MCF 10A (cell line): ENCODE data around the gene UHRF1. TPM values are rescaled to one million over a fixed set of nuclear protein-coding genes. Genes with fewer than 3 reads are reported as not detected.
"Not testable (repeated sequence)": the region's sequence is repeated elsewhere in the genome, so short reads cannot be mapped to it uniquely, and the experiment has no call there.

ENCODE experiments used
- BruUV-seq: library from RNA; stranded (reverse); fragments of 400-500 nt; replicated peaks from 2 replicates; lab custom pipeline; 2021; lab: Mats Ljungman, UMichigan
- CTCF ChIA-PET: fragments of 300-600 bp; sonication (Branson Sonifier 250); formaldehyde crosslinking; extraction: SDS; loops from one replicate; lab custom pipeline; 2021; ENCODE audit warnings: antibody characterized with exemption, inconsistent platforms; lab: Yijun Ruan, JAX
- POLR2A ChIA-PET: fragments of 300-600, 350-650 bp; sonication (Branson Sonifier 250); formaldehyde crosslinking; extraction: SDS; loops from one replicate; lab custom pipeline; 2020; ENCODE audit warnings: antibody characterized with exemption, inconsistent platforms; lab: Yijun Ruan, JAX
- DNase-seq: peaks from one replicate; pipeline ENCODE4 v3.0.0-alpha.2; 2018; ENCODE audit not compliant: unreplicated experiment
- H3K27ac Mint-ChIP-seq: one replicate; pipeline ENCODE4 v1.8.0; 2022; ENCODE audit warnings: mild to moderate bottlenecking, low read depth, mixed read lengths; ENCODE audit not compliant: unreplicated experiment
- H3K27me3 Mint-ChIP-seq: one replicate; pipeline ENCODE4 v1.8.0; 2022; ENCODE audit warnings: mixed read lengths; ENCODE audit not compliant: insufficient read depth, unreplicated experiment
- H3K36me3 Mint-ChIP-seq: one replicate; pipeline ENCODE4 v1.8.0; 2022; ENCODE audit warnings: mild to moderate bottlenecking, moderate library complexity, mixed read lengths; ENCODE audit not compliant: insufficient read depth, unreplicated experiment
- H3K4me1 Mint-ChIP-seq: one replicate; pipeline ENCODE4 v1.8.0; 2022; ENCODE audit warnings: mixed read lengths; ENCODE audit not compliant: insufficient read depth, unreplicated experiment
- H3K4me3 Mint-ChIP-seq: one replicate; pipeline ENCODE4 v1.8.0; 2022; ENCODE audit warnings: mild to moderate bottlenecking, moderate library complexity, mixed read lengths; ENCODE audit not compliant: unreplicated experiment
- H3K9me3 Mint-ChIP-seq: one replicate; pipeline ENCODE4 v1.8.0; 2022; ENCODE audit warnings: mixed read lengths; ENCODE audit not compliant: unreplicated experiment
- CTCF ChIP-seq: fragments of 200-600 bp; IDR thresholded peaks from one replicate; pipeline ENCODE4 v1.8.0; 2022; ENCODE audit warnings: antibody characterized with exemption, mild to moderate bottlenecking; ENCODE audit not compliant: unreplicated experiment
- intact Hi-C: fragments of 100-400 bp; cut with micrococcal nuclease; formaldehyde crosslinking; loops from 2 replicates; pipeline ENCODE4 v1.14.1; 2022
- total RNA-seq: library from RNA; stranded (reverse); gene quantifications from 2 replicates; pipeline ENCODE4 v1.2.3, GENCODE V29; 2022

UHRF1 gene
- total RNA-seq, 1 experiment from 2014 or later, result 16.0 TPM

DNA sequence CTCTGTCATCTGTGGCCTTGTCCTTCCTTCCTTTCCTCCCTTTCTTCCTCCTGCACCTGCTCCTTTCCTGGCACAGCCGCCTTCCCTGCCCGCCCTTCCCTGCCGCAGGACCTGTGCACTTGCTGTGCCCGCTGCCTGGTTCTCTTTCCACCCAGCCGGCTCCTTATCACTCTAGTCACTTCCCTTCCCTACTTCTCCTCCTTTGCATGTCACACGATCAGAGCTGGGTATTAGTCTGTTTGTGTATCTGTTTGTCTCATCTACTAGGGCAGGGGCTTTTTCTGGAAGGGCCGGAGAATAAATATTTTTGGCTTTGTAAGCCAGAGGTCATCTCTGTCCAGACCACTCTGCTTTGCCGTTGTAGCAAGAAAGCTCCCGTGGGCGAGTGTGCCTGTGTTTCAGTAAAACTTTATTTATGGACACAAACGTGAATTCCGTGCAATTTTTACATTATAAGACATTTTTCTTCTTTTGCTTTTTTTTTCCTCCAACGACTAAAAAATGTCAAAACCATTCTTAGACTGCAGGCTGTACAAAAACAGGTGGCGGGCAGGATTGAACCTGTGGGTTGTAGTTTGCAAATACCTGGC is 65.7 kb downstream of the UHRF1 start:
- Mint-ChIP-seq H3K9me3 (no peaks in the 10 kb centered on the region), H3K27ac (peak overlapping the region; percentile 61), H3K4me3 (no peak overlapping the region), H3K4me1 (peaks cover 48% of the 10 kb centered on the region), H3K36me3 (peaks cover 47% of the 10 kb centered on the region), H3K27me3 (no peaks in the 10 kb centered on the region)
- no peak for TF ChIP-seq CTCF
- DNase-seq, result no peak
- BruUV-seq, result no TSS peak
- POLR2A ChIA-PET, result interaction anchor here (0.6 to 1.5 kb wide), 4 partner anchors 10 to 487 kb away, joined by 3 to 4 read pairs (median 4); partner anchors contain the start of gene FEM1A
- CTCF ChIA-PET, result interaction anchor here (0.6 kb wide), 2 partner anchors 174 to 570 kb away, joined by 3 read pairs; no protein-coding TSS in a partner anchor
- intact Hi-C loops, result loop anchor here (5.0 kb wide), 1 partner anchor 63 kb away; no protein-coding TSS in a partner anchor

GRCh38 chr19:4975601-4976000 is 66.3 kb downstream of the UHRF1 start:
- DNase-seq, intact Hi-C loops, H3K27me3 Mint-ChIP-seq, BruUV-seq, H3K9me3 Mint-ChIP-seq, H3K4me3 Mint-ChIP-seq: not testable (repeated sequence)
- Mint-ChIP-seq H3K27ac (peak overlapping the region; percentile 91), H3K4me1 (peaks cover 42% of the 10 kb centered on the region), H3K36me3 (peaks cover 44% of the 10 kb centered on the region)
- ChIA-PET CTCF (interaction anchor here (0.6 to 1.2 kb wide), 6 partner anchors 9 to 570 kb away, joined by 3 to 8 read pairs (median 3); no protein-coding TSS in a partner anchor), POLR2A (interaction anchor here (0.6 to 1.5 kb wide), 6 partner anchors 8 to 486 kb away, joined by 3 to 5 read pairs (median 4); partner anchors contain the start of genes FEM1A and PLIN3)

DNA sequence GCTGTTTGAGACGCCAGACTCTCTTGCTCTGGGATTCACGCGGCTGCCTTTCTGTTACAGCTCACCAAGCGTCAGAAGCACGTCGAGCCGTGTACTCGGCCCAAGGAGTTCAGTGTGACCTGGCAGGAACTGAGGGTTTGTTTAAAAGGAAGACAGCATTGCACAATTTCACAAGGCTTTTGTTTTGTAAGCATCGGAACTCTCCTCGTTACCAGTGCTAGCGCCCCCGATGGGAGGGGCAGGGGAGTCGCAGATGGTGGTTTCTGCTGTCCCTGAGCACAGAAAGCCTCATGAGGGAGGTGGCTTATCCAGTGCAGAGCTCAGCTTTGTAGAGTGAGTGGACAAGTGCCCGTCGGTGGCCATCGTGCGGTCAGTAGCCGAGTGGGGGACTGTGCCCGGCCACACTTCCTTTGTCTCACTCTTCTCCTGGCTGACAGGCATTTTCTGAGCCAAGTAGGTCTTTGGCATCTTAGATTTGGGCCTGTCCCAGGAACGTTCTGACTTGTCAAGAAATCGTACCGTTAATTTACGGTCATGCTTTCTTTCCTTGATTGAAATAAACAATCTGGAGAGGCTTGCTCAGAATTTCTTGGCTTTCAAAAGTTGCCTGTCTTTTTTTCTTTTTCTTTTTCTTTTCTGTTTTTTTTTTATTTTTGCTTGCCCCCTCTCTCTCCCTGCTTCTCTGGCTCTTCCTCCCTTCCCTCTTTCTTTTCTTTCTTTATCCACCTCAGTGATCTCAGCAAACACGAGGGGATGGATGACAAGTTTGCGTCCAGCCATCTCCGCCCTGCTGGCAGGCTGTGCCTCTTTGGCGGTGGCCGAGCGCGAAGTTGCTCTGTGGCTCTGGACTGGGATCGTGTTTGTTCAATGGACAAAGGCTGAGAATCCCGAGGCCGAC is 67.3 kb downstream of the UHRF1 start:
- no peaks in the 10 kb centered on the region for H3K9me3 Mint-ChIP-seq
- BruUV-seq, result no TSS peak
- H3K36me3 Mint-ChIP-seq, result peaks cover 38% of the 10 kb centered on the region
- DNase-seq, result peak; percentile 97
- peaks cover 32% of the 10 kb centered on the region for H3K4me1 Mint-ChIP-seq
- intact Hi-C loops, result no loop called here
- ChIA-PET CTCF (interaction anchor here (0.7 to 1.2 kb wide), 4 partner anchors 25 to 125 kb away, joined by 3 to 8 read pairs (median 3); no protein-coding TSS in a partner anchor), POLR2A (interaction anchor here (0.7 to 1.5 kb wide), 6 partner anchors 9 to 185 kb away, joined by 3 to 5 read pairs (median 4); partner anchors contain the start of genes FEM1A and PLIN3)
- H3K27ac Mint-ChIP-seq, result peak overlapping the region; percentile 91
- peak overlapping the region; percentile 63 for H3K4me3 Mint-ChIP-seq
- TF ChIP-seq CTCF, result peak; percentile 58
- H3K27me3 Mint-ChIP-seq, result no peaks in the 10 kb centered on the region

- Mint-ChIP-seq H3K27me3 (no peaks in the 10 kb centered on the region), H3K4me3 (peak overlapping the region; percentile 63), H3K4me1 (peaks cover 23% of the 10 kb centered on the region), H3K27ac (peak overlapping the region; percentile 91), H3K9me3 (no peaks in the 10 kb centered on the region), H3K36me3 (peaks cover 37% of the 10 kb centered on the region)
- intact Hi-C loops, result no loop called here
- BruUV-seq, result no TSS peak
- ChIA-PET POLR2A (no interaction called here), CTCF (interaction anchor here (0.6 to 1.1 kb wide), 3 partner anchors 61 to 168 kb away, joined by 3 to 4 read pairs (median 3); no protein-coding TSS in a partner anchor)
- TF ChIP-seq CTCF, result no peak
- DNase-seq, result peak; percentile 43
Measured at GRCh38 chr19:4977299-4978174, 68.2 kb downstream of the UHRF1 start.
